Dermis blood vessel endothelial cell (primary cell): ENCODE data around the gene KDM5B. TPM values are rescaled to one million over a fixed set of nuclear protein-coding genes. Genes with fewer than 3 reads are reported as not detected.
"Not testable (repeated sequence)": the region's sequence is repeated elsewhere in the genome, so short reads cannot be mapped to it uniquely, and the experiment has no call there.

ENCODE experiments used
- DNase-seq: peaks from one replicate; pipeline ENCODE4 v3.0.0; 2010
- total RNA-seq: library from RNA; depleted of rRNA; stranded (reverse); fragments of >200 nt; gene quantifications from 2 replicates; pipeline ENCODE4 v1.2.3, GENCODE V29; 2014

KDM5B gene
- total RNA-seq, 1 donor from 2014 or later = 89.0 TPM

GRCh38 chr1:202812176-202813026, 4.2 kb upstream of the KDM5B start:
- no peak for DNase-seq

- peak; percentile 19 for DNase-seq
Observed at GRCh38 chr1:202811296-202812175, 3.3 kb upstream of the KDM5B start.

DNA sequence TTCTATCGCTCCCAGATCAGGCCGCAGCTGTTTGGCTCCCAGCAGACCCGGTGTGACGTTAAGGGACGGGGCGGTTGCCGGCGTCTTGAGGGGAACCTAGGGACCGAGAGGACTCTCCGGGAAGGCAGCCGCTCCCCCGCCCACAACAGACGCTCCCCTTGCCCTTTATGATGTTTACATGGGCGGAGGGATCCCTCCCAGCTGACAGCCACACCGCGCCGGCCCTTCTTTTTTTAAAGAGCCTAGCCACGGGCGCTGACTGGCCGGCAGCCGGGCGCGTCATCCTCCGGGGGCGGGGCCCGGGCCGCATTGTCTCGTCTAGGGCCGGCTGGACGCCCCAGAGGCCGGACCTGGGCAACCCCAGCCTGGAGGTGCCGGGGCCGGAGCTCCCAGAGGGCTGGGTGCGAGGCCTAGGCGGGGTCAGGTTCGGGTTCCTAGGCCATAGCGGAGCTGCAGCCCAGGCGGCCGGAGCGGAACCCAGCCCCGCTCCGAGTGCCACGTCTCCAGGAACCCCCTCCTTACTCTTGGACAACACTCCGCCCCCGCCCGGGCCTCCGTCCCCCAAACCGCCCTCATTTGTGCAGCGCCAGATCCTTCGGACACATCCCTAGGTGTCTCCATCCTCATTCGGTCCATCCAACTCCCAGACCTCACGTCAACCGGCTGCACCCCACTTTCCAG, 2.5 kb upstream of the KDM5B start, which contains the start of gene PCAT6:
Gene PCAT6 (plus strand): TSS at position 340 of the 681 bp plus-strand sequence.
- DNase-seq = peak; percentile 96

- DNase-seq = no peak
Observed at GRCh38 chr1:202810193-202810614, 2.0 kb upstream of the KDM5B start.

DNA sequence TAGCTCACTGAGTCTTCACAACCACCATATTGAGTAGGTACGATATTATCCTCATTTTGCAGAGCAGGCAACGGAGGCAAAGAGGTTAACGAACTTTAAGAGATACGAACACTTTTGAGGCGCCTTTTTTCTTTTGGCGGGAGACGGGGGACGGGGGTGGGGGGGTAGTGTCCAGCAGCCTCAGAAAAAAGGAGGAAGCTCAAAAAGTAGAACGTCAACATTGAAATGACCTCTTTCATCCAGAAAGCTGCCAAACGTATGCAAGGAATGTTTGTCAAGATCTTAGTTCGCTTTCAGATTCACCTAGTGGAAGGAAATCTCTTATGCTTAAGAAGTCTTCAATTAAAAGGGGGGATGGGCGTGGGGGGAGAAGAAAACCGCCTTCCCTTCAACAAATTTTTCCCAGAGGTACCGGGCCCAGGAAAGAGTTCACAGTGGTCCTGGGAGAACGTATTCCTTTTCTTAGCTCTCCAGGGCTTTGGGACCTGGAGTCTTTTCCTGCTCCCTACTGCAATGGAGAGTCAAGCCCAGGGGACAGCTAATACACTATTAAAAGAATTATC, 1.5 kb upstream of the KDM5B start:
- no peak for DNase-seq

DNA sequence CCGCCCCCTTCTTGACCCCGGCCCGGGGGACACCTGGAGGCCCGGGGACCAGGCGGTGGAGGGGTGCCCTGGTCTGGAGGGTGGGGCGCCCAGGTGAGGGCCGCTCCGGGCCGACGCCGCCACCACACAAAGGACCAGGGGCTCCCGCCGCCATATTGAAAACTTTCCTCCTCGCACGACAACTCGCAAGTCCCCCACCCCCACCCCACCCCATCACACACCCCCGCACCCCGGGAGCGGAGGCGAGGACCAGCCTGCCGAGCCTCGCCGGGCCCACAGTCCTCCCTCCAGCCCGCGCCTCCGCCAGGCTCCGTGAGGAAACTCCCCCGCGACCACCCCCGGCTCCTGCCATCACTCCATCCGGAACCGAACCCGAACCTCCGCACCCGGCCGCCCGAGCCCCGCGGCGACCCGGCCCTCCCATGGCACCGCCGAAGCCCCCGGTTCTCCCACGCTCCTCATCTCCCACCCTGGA, 733 bp downstream of the KDM5B start:
- DNase-seq = peak; percentile 42

- DNase-seq = peak; percentile 25
Observed at GRCh38 chr1:202806845-202807450, 1.3 kb downstream of the KDM5B start.

GRCh38 chr1:202805886-202806844, 2.1 kb downstream of the KDM5B start:
- DNase-seq = peak; percentile 24

DNA sequence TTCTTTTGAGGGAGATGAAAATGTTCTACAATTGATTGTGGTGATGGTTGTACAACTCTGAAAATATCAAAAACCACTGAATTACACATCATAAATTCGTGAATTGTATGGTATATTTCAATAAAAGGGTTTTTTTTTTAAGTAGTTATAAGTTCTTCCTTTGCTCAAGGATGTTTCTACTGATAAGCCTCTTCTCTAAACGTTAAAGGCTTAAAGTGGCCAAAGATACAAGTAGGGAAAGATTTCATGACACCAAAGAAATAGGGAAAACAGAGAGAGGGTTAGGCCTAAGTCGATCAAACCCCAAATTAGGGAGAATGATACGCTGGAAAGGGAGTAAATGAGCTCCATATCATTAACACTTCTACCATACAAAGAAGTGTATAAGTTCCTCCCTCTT, 4.1 kb downstream of the KDM5B start:
- no peak for DNase-seq

GRCh38 chr1:202802998-202803932, 5.0 kb downstream of the KDM5B start:
- no peak for DNase-seq

DNA sequence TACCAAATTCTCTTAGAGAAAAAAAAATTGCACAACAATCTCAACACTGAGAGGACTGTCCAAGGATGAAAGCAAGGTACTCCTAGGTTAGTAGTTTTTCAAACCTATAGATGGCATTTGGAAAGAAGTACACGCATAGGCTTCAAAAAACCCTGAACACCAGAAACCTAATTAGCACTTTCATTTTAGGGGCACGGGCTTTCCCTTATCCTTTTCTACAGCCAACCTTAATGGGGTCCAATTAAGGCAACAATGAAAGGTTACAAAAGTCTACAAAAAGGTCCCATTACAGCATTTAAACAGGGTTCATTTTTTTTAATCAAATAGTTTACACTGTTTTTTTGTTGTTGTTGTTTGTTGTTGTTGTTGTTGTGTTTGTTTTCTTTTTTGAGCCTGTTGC, 6.2 kb downstream of the KDM5B start:
- DNase-seq = no peak

DNA sequence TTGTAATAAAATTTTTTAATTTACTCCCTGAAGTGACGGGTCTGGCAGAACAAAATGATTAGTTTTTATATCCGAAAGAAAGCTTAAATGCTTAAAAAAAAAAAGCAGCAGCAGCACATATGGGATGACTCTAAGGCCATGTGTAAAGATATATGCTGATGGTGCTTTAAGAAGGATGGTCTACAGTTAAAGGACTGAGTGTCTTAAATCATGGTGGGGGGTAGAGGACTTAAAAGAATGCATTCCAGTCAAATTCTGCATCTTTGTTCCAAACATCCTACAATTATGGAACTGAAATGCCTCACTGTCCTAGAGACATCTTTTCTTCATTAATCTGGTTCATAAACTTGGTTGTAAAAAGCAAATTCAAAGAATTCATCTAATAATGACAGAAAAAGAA, 7.0 kb downstream of the KDM5B start:
- no peak for DNase-seq

DNA sequence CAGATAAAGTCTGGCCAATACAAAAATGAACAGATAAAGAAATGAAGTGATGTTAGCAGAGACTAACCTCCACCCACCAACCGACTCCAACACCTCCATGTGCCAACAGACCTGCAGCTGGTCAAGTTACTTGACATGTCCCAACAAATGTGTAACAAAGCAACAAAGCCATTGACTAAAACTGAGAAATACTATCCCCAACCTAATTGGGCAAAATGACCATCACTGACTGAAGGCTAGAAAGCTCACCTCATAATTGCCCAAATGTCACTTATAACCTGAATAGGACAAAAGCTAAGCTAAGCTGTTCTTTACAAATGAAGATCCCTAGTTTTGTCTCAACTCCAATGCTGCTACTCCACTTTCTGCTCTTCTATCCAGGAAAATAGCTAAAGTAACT, 7.5 kb downstream of the KDM5B start:
- no peak for DNase-seq

GRCh38 chr1:202798792-202799331, 9.4 kb downstream of the KDM5B start:
- no peak for DNase-seq

DNA sequence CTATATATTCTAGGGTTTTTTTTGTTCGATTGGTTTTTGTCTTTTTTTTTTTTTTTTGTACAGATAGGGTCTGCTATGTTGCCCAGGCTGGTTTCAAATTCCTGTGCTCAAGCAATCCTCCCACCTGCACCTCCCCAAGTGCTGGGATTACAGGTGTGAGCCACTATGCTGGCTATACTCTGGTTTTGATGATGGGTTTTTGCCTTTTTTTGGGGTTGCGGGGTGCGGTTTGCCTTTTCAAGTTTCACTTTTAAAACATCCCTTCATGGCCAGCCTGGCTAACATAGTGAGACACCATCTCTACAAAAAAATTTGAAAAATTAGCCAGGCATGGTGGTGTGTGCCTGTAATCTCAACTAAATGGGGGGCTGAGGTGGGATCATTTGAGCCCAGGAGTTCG, 10.0 kb downstream of the KDM5B start:
- no peak for DNase-seq

- no peak for DNase-seq
Observed at GRCh38 chr1:202796670-202797069, 11.6 kb downstream of the KDM5B start.

DNA sequence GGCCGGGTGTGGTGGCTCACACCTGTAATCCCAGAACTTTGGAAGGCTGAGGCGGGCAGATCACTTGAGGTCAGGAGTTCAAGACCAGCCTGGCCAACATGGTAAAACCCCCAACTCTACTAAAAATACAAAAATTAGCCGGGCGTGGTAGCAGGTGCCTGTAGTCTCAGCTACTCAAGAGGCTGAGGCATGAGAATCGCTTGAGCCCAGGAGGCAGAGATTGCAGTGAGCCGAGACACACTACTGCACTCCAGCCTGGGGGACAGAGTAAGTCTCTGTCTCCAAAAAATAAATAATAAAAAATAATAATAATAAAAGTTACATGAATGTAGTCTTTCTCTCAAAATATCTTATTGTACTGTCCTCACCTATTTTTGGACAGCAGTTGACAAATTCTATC, 13.3 kb downstream of the KDM5B start:
- not testable (repeated sequence) for DNase-seq

- no peak for DNase-seq
Observed at GRCh38 chr1:202794051-202794740, 14.0 kb downstream of the KDM5B start.
